Transverse colon (tissue), 4 donors: ENCODE results near the gene RARB. TPM values are rescaled to one million over a fixed set of nuclear protein-coding genes. Genes with fewer than 3 reads are reported as not detected.
A peak's percentile ranks its signal among the peaks of the same experiment; 100 is the strongest.

ENCODE experiments used
- DNase-seq: peaks from one replicate; pipeline ENCODE4 v3.0.0-alpha.2; 2019
- H3K27ac ChIP-seq, 4 donors: fragments of 200-600 bp; sonication (generic); 2 replicates each; pipeline ENCODE4 v1.5.1; 2016 to 2018; ENCODE audit warnings: inconsistent platforms in 4 of 4
- H3K27me3 ChIP-seq: fragments of 200-600 bp; sonication (generic); 2 replicates; pipeline ENCODE4 v1.5.1; 2017; ENCODE audit warnings: inconsistent platforms
- H3K36me3 ChIP-seq, 4 donors: fragments of 200-600 bp; sonication (generic); 2 replicates each; pipeline ENCODE4 v1.5.1; 2017 to 2019; ENCODE audit warnings: inconsistent platforms in 4 of 4
- H3K4me1 ChIP-seq, 4 donors: fragments of 200-600 bp; sonication (generic); 2 replicates each; pipeline ENCODE4 v1.5.1; 2017 to 2020; ENCODE audit warnings: inconsistent platforms in 4 of 4
- H3K4me3 ChIP-seq, 4 donors: fragments of 200-600 bp; sonication (generic); 1 replicate in 1 of 4; 2 replicates in 3 of 4; pipeline versions ENCODE4 v1.5.1 to v1.6.1; 2017 to 2019; ENCODE audit warnings: inconsistent platforms in 4 of 4
- H3K9me3 ChIP-seq, 2 donors: fragments of 200-600 bp; sonication (generic); 2 replicates each; pipeline ENCODE4 v1.5.1; 2017 to 2019; ENCODE audit warnings: inconsistent platforms in 2 of 2
- EP300 ChIP-seq: sonication (generic); formaldehyde crosslinking; IDR thresholded peaks from one replicate; pipeline ENCODE4 v1.6.1; 2017; ENCODE audit warnings: antibody characterized with exemption, low read depth
- POLR2A ChIP-seq: fragments of 450-650 bp; IDR thresholded peaks from one replicate; pipeline ENCODE4 v1.6.1; 2016; ENCODE audit warnings: antibody characterized with exemption, mild to moderate bottlenecking, moderate library complexity
- POLR2AphosphoS5 ChIP-seq, 3 donors: sonication (generic); formaldehyde crosslinking; IDR thresholded peaks; one replicate each; pipeline ENCODE4 v1.6.1; 2016; ENCODE audit warnings: antibody characterized with exemption in 3 of 3
- WGBS, 2 donors: methylation state at CpG; one replicate each; pipeline ENCODE4 v1.1.5; 2018; ENCODE audit warnings: low coverage in 1 of 2; 5-methylcytosine and 5-hydroxymethylcytosine counted together
- in situ Hi-C, 4 donors: fragments of 200-750 bp; cut with MboI; loops; one replicate each; pipeline versions ENCODE4 v1.15.0 to v1.15.1; 2017; ENCODE audit warnings: low sequenced_read_pairs in 3 of 4, low pct_ligation_motif_present in 1 of 4, low pct_unique_long_range_greater_than_20kb in 1 of 4
- intact Hi-C: fragments of 100-400 bp; cut with DNase I; formaldehyde crosslinking; loops from one replicate; pipeline ENCODE4 v1.15.1; 2023; ENCODE audit warnings: low total_unique reads
- total RNA-seq, 4 donors: library from RNA; depleted of rRNA; stranded (reverse); fragments of >200 nt; gene quantifications; one replicate each; pipeline ENCODE4 v1.1.0, GENCODE V29; 2016
- TF ChIP-seq, protein P1 (sequence below), 5 experiments: fragments of 200-600 bp in 3 of 5; fragments of 450-650 bp in 2 of 5; sonication (generic) in 3 of 5; IDR thresholded peaks; 1 replicate in 2 of 5; 2 replicates in 3 of 5; pipeline ENCODE4 v1.5.1; 2016 to 2017; ENCODE audit warnings: antibody characterized with exemption in 5 of 5, inconsistent platforms in 3 of 5, mild to moderate bottlenecking in 2 of 5, moderate library complexity in 1 of 5

RARB gene
- total RNA-seq, 4 donors from 2014 or later = 2.4 to 4.5 (median 2.9) TPM; not detected in 1

DNA sequence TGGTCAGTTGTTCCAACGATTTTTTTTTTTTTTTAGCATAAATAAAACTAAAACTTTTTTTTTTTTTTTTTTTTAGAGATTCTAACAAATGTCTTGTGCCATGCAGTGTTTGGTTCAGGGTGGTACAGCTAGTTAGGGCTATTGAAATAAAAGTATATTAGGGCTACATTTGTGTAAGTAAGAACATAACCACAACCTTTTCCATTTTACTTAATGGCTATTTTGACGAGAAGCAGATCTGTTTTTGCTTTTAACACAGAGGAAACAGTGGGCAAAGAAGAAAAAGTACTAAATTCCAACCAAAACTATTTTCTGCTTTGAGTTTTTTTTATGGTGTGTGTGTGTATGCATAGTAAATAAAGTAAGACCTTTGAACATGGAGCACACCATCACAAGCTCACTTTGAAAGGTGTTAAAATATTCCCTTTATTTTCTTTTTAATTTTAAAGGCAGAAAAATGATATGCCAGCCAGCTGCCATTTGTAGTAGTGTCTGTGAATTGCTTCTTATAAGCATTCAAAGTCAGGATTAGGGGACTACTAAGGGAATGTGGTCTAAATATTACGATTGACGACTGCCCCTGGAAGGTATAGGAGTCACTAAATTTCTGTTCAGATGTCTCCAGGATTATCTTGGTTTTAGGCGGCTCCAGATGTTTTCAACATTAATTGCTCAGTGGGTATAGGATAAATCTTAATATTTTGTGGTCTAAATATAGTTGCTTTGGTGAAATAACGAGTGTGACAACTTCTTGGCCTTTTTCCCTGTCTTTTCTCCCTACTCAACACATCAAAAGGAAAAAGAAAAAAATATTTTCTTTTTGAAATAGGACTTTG lies 3.1 kb downstream of the RARB start:
- WGBS, 2 donors = 45 to 51% methylated on average over 6 of the region's 6 CpGs
- intact Hi-C loops (no loop called here), in situ Hi-C loops (no loop called here)
- Histone ChIP-seq H3K27me3 (no peaks in the 10 kb centered on the region), H3K27ac (peak overlapping the region; percentile 29 to 91 (median 84)), H3K4me3 (peak overlapping the region in 2 of 4 donors; percentile 6 to 67), H3K4me1 (peaks cover 0 to 32% (median 21%) of the 10 kb centered on the region in 4 donors), H3K36me3 (no peaks in the 10 kb centered on the region), H3K9me3 (no peaks in the 10 kb centered on the region)
- DNase-seq = no peak
- TF ChIP-seq POLR2A (no peak), EP300 (no peak), POLR2AphosphoS5 (IDR thresholded peaks at IDR 0.05) (no peak)
- TF ChIP-seq, protein P1, sequence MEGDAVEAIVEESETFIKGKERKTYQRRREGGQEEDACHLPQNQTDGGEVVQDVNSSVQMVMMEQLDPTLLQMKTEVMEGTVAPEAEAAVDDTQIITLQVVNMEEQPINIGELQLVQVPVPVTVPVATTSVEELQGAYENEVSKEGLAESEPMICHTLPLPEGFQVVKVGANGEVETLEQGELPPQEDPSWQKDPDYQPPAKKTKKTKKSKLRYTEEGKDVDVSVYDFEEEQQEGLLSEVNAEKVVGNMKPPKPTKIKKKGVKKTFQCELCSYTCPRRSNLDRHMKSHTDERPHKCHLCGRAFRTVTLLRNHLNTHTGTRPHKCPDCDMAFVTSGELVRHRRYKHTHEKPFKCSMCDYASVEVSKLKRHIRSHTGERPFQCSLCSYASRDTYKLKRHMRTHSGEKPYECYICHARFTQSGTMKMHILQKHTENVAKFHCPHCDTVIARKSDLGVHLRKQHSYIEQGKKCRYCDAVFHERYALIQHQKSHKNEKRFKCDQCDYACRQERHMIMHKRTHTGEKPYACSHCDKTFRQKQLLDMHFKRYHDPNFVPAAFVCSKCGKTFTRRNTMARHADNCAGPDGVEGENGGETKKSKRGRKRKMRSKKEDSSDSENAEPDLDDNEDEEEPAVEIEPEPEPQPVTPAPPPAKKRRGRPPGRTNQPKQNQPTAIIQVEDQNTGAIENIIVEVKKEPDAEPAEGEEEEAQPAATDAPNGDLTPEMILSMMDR (IDR thresholded peaks at IDR 0.05) = no peak

DNA sequence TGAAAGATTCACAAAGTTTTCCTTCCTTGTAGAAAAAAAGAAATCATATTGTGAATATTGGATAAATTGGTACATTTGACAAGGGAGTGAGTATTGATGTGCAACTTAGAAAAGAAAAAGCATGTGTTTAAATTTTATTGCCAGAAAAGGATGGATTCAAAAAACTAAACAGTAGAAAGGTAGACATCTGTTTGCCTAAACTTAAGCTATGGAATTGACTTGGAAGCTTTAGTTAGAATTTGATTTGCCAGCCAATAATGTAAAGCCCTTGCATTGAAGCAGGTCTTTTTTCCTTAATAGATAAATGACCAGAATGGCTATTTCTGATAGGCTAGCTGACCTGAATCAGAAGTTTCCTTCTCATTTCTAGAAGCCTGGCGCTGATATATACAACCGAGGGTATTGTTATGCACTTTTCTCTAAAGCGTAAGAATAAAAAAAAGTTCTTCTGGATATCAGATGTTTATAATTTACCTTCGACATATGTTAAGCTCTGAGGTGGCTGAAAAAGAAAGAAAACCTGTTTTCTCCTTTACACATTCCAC lies 4.2 kb downstream of the RARB start:
- no peak overlapping the region for H3K4me3 ChIP-seq
- in situ Hi-C loops (no loop called here), intact Hi-C loops (no loop called here)
- H3K4me1 ChIP-seq = peaks cover 0 to 24% (median 17%) of the 10 kb centered on the region in 4 donors
- no peaks in the 10 kb centered on the region for H3K9me3 ChIP-seq
- TF ChIP-seq EP300 = no peak
- TF ChIP-seq POLR2AphosphoS5 (IDR thresholded peaks at IDR 0.05) = no peak
- TF ChIP-seq POLR2A = no peak
- TF ChIP-seq, protein P1 (IDR thresholded peaks at IDR 0.05) = no peak
- H3K36me3 ChIP-seq = no peaks in the 10 kb centered on the region
- peak overlapping the region in 3 of 4 donors; percentile 23 to 91 (median 29) for H3K27ac ChIP-seq
- 83 to 89% methylated on average over 4 of the region's 4 CpGs for WGBS, 2 donors
- no peak for DNase-seq
- H3K27me3 ChIP-seq = no peaks in the 10 kb centered on the region

DNA sequence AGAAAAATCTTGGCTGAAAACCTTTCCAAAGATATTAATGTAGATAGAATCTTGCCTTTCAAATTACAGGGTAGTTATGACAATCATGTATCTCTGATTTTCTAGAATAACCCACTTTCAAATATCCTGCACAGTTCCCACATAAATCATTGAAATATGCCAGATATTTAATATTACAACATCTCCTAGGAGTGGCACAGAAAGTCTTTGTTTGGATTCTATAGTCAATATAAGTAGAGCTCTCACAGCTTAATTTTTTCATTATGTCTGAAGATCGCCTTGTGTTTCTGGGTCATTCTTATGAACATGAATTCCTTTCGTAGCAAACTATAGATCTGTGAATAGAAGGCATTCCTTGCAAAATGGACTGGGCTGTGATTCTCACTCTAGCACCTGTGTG lies 5.0 kb downstream of the RARB start:
- DNase-seq = no peak
- Histone ChIP-seq H3K4me3 (no peak overlapping the region), H3K36me3 (no peaks in the 10 kb centered on the region), H3K27me3 (no peaks in the 10 kb centered on the region), H3K27ac (peak overlapping the region in 1 of 4 donors; percentile 11), H3K4me1 (peaks cover 0 to 19% (median 14%) of the 10 kb centered on the region in 4 donors), H3K9me3 (no peaks in the 10 kb centered on the region)
- intact Hi-C loops = no loop called here
- TF ChIP-seq EP300 (no peak), POLR2AphosphoS5 (IDR thresholded peaks at IDR 0.05) (no peak), POLR2A (no peak)
- TF ChIP-seq, protein P1 (IDR thresholded peaks at IDR 0.05) = no peak
- in situ Hi-C loops = no loop called here
- 75% methylated on average over 2 of the region's 2 CpGs; no CpG with 5 or more reads in 1 of the 2 donors for WGBS, 2 donors

DNA sequence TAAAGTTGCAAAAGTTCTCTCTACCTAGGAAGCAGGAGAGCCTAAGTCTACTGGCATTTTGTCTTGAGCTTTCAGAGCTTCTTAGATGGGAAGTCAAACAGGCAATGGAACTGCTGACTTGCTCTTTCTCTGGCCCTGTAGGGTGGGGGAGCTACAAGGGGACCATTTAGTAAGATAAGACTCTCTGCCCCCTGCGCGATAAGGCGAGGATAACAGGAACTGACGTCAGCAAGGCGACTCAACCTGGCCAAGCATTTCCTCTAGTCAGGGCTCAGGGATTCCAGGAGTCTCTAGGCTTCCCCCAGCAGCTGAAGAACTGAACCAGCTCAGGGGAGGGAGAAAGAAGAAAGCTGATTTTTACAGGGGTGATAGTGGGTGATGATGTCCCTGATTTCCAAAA lies 5.8 kb downstream of the RARB start:
- 71% methylated on average over 5 of the region's 5 CpGs; no CpG with 5 or more reads in 1 of the 2 donors for WGBS, 2 donors
- H3K4me3 ChIP-seq = no peak overlapping the region
- in situ Hi-C loops = no loop called here

More for the DNA sequence above, 5.8 kb downstream of the RARB start:
- H3K4me1 ChIP-seq = peaks cover 0 to 19% (median 14%) of the 10 kb centered on the region in 4 donors
- intact Hi-C loops = no loop called here
- H3K36me3 ChIP-seq = no peaks in the 10 kb centered on the region
- H3K9me3 ChIP-seq = no peaks in the 10 kb centered on the region
- DNase-seq = no peak
- peak overlapping the region in 2 of 4 donors; percentile 11 to 22 for H3K27ac ChIP-seq
- no peaks in the 10 kb centered on the region for H3K27me3 ChIP-seq
- TF ChIP-seq, protein P1 (IDR thresholded peaks at IDR 0.05) = no peak
- TF ChIP-seq EP300 = no peak
- TF ChIP-seq POLR2A = no peak
- no peak for TF ChIP-seq POLR2AphosphoS5 (IDR thresholded peaks at IDR 0.05)
